Umbilical cord (tissue), 2 donors: ENCODE results near the gene DKC1. TPM values are rescaled to one million over a fixed set of nuclear protein-coding genes. Genes with fewer than 3 reads are reported as not detected.

Experiments
- DNase-seq: peaks from one replicate; pipeline ENCODE4 v3.0.0-alpha.2; 2015; ENCODE audit warnings: low spot score
- total RNA-seq: library from RNA; depleted of rRNA; stranded (reverse); fragments of >200 nt; gene quantifications from one replicate; pipeline ENCODE4 v1.2.3, GENCODE V29; 2014; ENCODE audit warnings: low replicate concordance; ENCODE audit not compliant: insufficient read depth

Gene DKC1
- 17.6 TPM for total RNA-seq

DNA sequence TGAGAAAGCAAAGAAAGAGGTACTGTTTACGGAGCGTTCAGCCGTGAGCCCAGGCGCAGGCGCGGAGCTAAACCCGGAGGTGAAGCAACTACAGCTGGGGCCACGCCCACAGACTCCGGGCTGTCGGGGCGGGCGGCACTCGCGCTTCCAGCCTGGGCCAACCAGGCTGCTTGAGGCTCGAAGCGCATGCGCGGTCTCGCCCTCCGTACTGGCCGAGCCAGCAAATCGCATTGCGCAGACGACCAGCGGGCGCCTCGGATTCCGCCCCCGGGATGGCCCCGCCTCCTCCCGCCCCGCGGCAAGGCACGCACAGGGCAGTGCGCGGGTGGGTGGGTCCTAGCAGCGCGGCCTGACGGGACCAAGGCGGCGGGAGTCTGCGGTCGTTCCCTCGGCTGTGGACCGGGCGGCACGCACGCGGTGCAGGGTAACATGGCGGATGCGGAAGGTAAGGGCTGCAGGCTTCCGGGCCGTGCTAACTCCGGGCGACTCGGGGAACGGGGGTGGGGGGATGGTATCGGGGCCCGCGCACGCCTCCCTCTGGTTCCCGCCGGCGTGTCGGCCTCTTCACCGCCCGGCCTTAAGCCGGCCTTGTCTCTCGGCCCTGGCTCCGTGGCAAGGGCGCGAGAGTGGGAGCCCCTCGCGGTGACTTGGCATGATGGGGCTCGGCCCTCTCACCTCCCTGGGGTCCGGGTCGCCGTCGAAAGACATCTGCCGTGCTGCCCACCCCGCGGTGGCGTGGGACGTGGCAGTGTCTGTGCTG lies at the start of gene DKC1:
TSS of gene DKC1 (plus strand) at position 328 of the 760 bp plus-strand sequence. CDS start at position 430, 102 bp downstream.
- DNase-seq, result peak; percentile 97

DNA sequence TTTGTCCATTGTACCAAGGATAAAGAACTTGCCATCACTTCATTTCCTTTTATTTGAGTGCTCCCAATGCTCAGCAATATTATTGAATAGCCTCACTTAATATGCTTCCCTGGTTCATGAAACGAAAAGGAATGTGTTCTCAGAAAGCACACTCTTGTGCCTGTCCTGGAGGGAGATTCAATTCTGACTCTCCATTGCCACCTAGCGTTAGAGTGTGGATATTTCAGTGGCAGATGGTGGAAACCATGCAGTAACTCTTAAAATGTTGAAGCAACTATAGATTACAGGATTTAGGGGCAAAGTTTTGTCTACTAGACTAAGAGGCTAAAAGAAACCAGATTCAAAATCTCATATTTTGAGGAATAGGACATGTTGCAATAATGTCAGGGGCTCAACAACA lies 47.7 kb upstream of the DKC1 start:
- DNase-seq, result peak; percentile 43

DNA sequence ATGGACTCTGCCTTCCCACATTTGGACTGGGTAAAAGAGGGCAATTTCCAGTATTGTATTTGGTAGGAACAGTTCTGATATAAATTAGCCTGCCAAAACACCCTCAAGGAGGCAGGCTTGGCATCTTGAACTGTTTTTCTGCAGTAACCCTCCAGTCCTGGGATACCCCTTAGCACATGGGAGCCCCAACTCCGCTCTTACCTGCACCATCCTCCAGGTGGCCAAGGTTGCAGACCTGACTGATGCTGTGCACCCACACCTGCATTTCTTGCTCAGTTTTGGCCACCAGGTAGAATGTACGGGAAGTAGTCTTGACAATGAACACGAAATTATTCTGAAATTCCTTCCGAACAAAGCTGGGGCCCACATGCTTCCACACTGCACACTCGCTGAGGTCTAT lies 46.8 kb upstream of the DKC1 start:
- DNase-seq, result no peak

DNA sequence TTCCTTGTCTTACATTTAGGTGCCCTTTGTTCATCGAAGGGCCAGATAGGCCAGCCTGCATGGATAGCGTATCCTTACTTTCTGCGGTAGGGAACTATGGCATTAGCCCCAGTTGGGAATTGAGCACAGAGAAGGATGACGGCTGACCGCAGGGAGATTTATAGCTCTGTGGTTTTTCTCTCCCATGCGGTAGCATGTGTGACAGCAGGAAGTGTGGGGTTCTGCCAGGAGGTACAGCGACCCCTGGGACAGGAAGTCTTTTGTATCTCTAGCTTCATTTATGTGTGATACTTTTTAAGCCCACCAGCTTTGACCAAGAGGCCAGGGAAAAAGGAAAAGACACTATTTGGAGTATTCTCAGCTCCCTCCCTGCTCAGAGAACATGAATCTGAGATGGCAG lies 44.8 kb upstream of the DKC1 start:
- no peak for DNase-seq

DNA sequence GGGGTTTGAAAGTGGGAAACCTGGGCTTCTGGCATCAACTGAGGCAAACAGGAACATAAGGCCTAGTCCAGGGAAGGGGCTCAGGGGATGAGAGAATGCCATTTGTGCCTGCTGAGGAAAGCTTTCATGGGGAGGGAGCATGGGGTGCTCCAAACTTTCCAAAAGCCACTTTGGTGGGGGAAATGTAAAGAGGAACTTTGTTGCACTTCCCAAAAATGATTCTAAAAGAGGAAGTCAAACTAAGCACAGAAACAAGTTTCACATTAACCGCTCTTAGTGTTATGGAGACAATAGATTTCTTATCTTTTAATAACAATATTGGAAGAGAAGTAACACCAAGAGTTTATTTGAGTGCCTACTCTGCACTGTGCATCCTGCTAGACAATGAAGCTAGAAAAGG lies 44.0 kb upstream of the DKC1 start:
- DNase-seq, result no peak

DNA sequence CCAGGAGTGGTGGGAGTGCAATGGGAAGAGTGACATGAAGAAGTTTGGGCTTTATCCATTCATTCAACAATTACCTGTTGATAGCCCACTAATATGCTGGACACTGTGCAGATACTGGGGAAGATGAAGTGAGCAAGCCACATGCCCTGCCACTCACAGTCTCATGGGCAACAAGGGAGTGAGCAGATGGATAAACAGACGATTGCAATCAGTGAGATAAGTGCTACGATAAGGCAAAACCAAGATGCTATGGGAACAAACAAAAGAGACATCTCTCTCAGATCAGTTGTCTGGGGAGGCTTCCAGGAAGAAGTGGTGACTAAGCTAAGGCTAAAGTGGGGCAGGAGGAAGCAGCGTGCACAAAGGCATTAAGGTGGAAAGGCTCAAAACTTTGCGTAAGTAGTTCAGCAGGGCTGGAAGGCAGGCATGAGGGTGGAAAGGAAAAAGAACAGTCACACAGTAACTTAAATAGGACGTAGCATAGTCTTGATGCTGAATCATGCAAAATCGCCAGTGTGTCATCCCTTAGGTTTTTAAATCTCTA lies 43.5 kb upstream of the DKC1 start:
- no peak for DNase-seq

DNA sequence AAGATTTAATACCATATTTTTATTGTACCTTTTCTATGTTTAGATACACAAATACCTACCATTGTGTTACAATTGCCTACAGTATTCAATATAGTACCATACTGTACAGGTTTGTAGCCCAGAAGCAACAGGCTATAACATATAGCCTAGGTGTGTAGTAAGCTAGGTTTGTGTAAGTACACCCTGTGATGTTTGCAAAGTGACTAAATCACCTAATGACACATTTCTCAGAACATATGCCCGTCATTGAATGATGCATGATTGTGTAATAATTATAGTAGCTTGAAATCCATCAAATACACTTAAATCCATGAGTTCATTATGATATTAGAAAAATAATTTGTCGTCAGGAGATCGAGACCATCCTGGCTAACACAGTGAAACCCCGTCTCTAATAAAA lies 42.6 kb upstream of the DKC1 start:
- DNase-seq, result no peak

DNA sequence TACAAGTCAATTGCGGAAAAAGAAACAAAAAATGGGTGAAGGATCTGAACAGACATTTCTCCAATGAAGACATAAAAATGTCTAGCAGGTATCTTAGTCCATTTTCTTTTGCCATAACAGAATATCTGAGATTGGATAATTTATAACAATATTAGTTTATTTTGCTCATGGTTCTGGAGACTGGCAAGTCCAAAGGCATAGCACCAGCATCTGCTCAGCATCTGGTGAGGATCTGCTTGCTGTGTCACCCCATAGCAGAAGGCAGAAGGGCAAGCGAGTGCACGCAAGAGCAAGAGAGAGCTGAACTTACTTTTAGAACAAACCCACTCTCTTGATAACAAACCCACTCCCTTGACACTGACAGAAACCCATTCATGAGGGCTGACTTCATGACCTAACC lies 41.5 kb upstream of the DKC1 start:
- no peak for DNase-seq

DNA sequence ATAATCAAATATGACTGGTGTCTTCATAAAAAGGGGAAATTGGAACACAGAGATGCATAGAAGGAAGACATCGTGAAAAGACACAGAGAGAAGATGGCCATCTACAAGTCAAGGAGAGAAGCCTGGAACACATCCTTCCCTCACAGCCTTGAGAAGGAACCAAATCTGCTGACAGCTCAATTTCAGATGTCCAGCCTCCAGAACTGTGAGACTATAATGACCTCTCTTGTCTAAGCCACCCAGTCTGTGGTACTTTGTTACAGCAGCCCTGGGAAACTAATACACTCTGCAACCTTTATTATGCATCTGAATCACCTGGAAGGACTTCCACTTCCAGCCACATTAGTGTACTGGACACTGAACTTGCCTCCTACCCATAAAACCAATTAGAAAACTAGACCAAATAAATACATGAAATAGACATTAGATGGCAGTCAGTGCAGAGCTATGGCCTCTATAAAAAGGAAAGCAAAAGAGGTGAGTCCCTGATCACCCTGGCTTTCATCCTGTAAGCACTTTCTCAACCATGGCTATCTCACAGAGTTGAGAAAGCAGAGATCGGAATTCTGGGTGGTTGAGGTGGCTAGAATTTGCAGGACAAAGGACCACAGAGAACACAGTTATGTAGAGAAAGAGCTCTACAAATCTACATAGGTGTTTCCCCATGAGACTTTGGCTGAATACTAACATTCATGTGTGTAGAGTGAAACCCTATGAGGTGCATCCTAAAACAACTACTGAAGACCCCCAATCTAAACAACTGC lies 37.5 kb upstream of the DKC1 start:
- DNase-seq, result no peak

DNA sequence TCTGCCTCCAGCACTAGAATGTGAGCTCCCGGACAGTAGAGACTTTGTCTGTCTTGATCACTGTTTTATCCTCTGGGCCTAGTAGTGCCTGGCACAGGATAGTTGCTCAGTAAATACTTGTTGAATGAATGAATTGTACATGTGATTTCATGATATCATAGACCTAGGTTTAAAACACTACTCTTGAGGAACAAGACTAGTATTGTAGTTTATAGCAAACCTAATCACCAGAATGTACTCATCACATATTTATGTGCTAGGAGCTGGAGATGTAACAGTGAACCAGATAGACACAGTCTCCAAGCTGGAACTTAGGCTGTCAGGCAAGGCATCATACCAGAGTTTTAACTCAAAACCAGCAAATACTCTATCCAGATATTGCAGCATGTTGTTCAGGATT lies 35.2 kb upstream of the DKC1 start:
- DNase-seq, result no peak

DNA sequence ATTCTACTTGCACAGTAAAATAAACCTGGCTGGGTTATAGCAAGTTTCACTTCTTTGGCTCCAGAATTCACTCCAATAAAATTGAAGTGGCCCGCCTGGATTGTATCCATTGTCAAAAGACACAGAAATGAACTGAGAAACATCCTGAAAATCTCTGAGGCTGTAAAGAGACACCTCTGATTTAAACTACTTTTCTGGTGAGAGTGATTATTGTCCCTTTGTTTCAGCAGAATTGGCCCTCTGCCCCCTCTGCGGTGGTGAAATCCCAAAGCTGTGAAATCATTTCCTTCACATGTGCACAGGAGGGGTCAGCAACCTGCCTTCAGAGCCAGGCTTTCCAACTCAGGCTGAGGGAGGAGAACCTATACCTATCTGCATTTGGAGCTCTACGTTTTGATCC lies 34.8 kb upstream of the DKC1 start:
- DNase-seq, result no peak

DNA sequence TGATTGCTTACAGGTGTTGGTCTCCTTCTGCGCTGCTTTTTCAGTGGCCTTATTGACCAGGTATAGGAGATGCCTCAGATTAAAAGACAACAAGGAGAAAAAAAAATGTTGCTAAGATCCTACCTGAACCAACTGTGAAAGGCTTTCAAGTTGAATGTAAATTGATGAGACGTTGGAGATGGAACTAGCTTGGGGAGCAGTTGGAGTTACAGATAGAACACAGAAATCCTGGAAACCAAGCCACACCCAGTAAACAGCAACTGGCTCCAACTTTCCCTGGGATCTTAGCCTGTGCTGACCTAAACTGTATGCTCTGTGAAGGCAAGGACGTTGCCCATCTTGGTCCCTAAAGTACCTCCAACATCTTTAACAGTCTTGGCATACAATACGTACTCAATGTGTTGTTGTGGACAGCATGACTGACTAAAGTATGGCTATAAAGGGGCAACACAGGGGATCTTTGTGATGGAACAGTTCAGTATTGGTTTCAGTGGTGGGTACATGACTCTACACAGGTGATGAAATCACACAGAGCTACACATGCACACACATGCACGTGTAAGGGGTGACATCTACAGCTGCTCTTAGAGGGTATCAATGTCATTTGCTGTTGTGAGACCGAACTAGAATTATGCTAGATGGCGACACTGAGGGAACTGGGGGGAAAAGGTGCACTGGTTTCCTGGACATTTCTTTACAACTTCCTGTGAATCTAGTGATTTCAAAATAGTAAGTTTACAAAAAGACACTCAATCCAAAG lies 34.1 kb upstream of the DKC1 start:
- DNase-seq, result no peak

DNA sequence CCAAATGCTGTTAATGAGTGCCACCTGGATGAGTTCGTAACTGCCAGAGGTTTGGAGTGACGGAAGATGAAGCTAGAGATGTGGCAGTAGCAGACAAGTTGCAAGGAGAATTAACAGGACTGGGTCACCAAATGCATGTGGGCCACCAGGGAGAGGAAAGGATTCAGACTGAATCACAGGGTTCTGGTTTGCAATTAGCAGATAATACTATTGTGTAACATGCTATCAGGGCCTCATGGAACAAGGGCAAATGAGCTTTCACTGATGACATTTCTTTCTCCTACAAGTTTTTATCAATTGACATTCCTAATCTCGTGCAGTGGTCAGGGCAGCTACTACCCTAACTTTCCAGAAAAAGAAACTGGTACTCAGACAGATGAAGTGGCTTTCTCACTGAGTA lies 33.2 kb upstream of the DKC1 start:
- DNase-seq, result no peak

DNA sequence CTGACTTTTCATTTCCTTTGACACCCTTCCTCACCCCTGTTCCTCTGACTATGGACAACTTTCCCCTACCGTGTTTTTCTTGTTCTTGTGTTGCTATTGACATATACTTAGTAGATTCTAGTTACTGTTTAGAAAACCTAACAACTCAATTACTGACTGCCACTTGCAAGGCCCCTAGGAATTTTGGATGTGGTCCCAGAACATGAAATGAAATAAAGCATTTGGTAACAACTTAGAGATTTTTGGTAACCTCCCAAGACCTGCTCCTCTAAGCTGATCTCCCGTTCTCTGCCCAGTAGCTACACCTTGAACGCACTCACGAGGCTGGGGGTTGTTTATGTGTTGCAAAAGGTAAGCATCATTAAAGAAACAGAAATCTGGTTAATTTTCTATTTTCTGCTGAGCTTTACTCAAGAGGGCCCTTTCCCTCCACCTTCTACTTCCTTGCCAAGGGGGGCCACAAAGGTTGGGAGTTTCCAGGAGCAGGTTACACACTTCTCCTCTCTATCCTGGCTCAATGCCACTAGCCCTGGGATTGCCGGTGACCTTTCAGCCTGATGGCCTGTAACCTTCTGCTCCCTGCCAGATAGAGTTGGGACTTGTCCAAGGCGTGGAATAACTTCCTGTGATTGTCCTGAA lies 32.3 kb upstream of the DKC1 start:
- peak; percentile 52 for DNase-seq

DNA sequence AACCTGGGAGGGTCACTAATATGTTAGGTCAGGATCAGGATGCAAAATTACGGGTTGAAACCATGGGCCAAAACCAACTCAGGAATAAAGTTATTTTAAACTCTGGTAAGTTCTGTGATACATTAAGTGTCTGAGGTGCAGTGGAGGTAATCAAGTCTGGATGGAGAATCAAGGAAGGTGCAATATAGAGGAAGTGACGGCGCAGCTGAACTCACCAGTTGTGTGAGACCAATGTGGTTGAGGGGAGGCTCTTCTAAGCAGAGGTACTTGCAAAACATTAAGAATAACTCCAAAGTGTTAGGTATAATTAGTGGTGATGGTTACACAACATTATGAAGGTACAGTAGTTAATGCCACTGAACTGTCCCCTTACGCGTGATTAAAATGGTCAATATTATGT lies 31.5 kb upstream of the DKC1 start:
- DNase-seq, result no peak

DNA sequence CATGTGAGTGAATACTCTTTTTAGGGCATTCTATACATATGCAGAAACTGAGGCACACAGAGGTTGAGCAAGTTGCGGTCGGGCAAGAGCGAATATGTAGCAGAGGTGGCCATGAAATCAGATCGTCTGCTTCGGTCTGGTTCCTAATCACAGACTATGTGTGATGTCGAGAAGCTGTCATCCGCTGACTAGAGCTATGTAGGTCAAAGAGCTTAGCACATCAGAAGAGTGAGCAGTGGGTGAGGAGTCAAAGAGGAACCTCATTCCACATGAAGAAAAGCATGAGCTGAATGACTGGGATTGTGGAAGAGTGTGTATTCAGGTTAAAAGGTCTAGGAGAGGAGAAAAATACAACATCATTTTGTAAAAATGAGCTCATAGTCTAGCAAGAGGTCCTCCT lies 30.8 kb upstream of the DKC1 start:
- DNase-seq, result no peak

DNA sequence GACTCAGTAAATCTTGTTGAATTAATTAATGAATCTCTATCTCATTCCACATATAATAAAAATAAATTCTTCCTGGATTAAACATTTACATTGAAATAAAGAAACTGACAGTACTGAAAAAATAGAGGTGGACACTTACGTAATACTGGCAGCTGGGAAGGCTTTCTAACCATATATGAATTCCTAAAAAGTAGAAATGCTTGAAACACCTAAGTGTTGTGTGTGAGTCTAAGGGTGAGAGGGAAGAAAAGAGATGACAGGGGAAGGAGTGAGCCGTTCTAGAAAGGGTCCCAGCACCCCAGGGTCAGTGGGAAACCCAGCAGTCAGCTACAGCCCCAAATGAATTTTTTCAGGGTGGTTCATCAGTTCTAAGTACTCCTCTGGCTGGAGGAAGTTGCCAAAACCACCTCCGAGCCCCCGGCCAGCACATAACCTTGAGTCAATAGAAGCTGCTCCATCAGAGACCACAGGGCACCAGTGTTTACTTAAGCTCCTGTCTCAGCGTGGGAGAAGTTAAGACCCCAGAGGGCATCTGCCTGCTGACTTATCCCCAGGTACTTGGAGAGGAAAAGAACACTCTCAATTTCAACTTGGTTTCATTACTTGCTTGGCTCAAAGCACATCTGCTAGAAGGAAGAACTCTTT lies 30.1 kb upstream of the DKC1 start:
- DNase-seq, result no peak

DNA sequence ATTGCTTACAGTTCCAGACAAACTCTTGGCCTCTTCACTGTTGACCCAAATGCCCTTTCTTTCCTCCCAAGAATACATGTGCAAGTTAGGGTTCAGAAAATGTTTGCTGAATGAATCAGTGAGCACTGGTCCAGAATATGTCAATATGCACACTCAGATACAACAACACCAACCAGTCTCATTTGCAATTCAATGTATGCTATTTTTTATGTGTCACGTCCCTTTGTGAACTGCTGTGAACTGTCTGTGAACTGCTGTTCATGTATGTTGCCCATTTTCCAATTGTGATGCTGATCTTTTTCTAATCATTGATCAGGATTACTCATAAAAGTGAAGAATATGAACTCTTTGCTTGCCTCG lies 29.6 kb upstream of the DKC1 start:
- no peak for DNase-seq

DNA sequence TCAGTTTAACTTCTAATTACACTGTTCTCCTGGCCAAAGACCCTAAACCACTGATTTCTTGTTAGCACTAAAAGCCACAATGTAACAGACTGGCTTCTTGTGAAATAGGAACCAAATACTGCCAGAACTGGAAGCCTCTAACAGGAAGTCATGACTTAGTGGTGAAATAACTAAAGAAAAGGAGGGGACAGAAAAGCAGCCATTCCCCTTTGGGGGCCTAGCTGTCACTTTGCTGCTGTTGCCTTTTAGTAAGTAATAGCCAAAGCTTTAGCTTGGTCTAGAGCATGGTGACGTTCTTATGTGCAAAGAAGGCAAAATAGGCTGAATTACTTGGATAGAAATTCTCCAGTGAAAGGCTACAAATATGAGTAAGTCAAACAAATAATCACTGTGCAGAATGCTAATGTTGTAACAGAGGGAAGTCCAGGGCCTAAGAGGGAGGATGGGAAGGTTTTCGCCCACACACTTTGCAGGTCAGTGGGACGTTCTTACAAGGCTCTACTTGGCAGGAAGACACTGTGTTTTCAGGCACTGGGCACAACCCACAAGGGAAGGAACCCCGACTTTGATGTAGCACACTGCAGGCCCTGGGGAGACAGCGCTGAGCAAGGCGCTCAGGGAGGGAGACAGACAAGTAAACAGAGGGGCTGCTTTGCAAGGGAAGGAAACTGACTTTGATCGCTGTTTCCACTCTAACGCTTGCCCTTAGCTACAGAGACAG lies 28.4 kb upstream of the DKC1 start:
- peak; percentile 37 for DNase-seq

DNA sequence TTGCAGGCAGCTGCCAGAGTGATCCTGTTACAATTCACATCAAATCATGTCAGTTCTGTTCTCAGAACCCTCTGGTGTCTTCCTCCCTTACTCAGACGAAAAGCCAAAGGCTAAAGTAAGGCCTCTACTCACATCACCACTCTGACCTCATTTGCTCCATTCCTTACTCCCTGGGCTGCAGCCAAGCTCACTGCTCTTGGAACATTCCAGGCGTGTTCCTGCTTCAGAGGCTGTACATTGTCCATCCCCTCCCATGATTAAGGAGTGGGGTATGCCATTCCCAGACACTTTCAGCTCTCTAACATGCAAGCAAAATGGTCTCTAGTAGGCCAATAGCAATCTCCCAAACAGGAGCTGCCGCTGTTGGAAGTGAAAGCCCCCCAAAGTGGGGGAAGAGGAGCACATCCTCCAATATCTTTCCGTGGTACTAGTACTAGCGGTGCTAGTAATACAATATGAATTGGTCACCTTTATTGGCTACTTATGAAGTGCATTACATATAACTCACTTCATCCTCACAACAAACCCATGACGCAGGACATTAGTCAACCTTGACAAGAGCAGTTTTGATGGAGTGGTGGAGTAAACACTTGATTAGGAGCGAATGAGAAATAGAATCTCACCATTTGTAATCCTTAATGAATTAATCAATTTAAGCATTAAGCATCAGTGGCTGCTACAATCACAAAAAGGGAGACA lies 26.8 kb upstream of the DKC1 start:
- DNase-seq, result peak; percentile 90
